ENCODE data around the gene RLN3.

The RLN3 gene

GRCh38 chr19:14027856-14028450 lies at the start of gene RLN3:
Gene RLN3, plus strand, starts transcription at chr19:14028148. Its CDS starts 57 bp downstream, at chr19:14028205.
- no peak for DNase-seq

GRCh38 chr19:13978351-13979243 lies 49.4 kb upstream of the RLN3 start:
- DNase-seq, result no peak

DNA sequence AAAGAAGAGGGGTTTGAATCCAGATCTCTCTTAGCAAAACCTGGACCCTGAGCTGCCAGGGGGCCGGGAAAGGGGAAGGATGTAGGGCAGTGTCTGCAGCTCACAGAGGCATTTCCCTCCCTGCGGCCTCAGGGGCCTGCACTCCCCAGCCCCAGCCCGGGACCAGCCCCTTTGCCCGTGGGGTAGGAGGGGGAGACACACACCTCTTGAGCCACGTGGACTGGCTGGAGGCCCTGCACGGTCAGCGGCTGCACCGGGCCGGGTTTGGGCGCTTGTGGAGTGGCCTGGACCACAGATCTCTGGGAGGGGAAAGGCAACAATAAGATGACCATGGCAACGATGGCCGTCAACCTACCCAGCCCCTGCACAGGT lies 48.7 kb upstream of the RLN3 start:
- DNase-seq, result no peak

- no peak for DNase-seq
These were observed 48.3 kb upstream of the RLN3 start for GRCh38 chr19:13979686-13980085.

DNA sequence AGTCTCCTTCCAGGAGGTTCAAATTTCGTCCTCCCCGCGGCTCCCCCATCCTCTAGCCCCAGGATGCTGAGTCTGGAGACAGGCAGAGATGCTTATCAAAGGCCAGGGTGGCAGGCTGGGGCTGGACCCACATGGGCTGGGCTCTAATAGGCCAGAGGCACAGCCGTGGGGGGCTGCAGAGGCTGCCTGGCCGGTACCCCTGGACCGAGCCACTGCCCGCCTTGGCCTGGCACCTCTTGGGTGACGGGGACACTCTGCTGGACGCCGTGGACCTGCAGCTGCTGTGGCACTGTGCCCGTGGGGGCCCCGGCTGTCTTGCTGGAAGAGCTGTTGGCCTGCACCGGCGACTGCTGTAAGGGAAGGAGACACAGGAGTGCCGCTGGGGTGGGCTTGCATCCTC lies 47.6 kb upstream of the RLN3 start:
- DNase-seq, result no peak

GRCh38 chr19:13981021-13981420 lies 46.9 kb upstream of the RLN3 start:
- no peak for DNase-seq

DNA sequence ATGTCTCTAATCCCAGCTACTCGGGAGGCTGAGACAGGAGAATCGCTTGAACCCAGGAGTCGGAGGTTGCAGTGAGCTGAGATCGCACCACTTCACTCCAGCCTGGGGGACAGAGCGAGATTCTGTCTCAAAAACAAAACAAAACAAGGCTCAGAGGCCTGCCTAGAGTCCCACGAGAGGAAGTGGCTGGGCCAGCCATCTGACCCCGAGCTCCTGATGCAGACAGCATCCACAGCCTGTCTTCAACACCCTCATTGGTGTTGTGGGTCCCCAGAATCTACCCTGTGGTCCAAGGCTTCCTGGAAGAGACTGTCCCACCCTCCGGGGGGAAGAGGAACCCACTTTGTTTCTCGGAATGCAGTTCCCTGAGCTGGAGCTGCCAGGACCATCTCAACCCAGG lies 46.5 kb upstream of the RLN3 start:
- DNase-seq, result no peak

DNA sequence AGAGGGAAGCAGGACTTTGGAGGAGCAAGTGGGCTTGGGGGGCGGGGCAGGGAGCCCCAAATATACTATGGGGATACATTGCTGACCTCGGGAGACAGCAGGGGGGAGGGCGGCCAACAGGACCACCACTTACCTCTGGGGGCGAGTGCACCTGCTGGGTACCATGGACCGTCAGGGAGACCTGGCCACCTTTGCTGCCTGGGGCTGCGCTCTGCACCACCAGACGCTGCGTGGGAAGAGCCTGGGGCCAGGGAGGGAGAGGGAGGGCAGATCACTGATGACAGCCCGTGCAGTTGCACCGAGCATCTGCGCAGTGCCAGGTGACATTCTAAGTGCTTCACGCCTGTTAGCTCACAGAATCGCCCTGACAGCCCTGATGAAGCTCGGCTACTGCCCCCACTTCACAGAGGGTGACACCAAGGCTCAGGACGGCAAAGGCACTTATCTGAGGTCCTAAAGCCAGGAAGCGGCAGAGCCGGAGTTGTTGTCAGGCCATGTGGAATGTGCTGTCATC lies 45.9 kb upstream of the RLN3 start:
- DNase-seq, result no peak

- no peak for DNase-seq
These were observed 45.2 kb upstream of the RLN3 start for GRCh38 chr19:13982773-13983172.

DNA sequence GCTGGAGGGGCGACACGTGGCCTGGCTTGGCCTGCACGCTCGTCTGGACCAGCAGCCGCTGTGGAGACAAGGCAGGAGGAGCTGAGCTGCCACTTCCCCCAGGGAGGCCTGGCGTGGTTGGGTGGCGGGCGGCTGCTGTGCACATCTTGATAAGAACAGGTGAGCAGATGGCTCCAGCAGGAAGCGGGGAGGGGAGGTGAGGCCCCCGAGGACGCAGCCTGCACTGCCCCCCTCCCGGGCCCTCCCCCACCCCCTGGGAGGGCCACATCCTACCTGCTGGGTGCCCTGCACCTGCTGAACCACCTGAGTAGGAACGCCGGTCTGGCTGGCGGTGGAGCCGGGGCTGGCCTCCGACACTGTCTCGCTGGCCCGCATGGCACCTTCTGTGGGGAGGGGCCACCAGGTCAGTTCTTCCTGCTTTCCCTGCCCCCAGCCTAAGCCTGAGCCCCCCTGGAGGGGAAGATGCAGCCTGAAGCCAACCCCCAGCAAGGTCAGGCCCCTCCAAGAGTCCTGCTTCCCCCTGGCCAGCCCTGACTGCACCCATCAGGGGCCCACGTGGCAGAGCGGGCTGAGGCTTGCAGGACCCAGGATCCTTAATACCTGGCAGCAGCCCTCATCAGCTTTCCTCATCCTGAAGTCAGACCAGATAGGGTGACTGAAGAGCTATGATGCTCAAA lies 44.6 kb upstream of the RLN3 start:
- peak; percentile 24 for DNase-seq

GRCh38 chr19:13984186-13984585 lies 43.8 kb upstream of the RLN3 start:
- no peak for DNase-seq

DNA sequence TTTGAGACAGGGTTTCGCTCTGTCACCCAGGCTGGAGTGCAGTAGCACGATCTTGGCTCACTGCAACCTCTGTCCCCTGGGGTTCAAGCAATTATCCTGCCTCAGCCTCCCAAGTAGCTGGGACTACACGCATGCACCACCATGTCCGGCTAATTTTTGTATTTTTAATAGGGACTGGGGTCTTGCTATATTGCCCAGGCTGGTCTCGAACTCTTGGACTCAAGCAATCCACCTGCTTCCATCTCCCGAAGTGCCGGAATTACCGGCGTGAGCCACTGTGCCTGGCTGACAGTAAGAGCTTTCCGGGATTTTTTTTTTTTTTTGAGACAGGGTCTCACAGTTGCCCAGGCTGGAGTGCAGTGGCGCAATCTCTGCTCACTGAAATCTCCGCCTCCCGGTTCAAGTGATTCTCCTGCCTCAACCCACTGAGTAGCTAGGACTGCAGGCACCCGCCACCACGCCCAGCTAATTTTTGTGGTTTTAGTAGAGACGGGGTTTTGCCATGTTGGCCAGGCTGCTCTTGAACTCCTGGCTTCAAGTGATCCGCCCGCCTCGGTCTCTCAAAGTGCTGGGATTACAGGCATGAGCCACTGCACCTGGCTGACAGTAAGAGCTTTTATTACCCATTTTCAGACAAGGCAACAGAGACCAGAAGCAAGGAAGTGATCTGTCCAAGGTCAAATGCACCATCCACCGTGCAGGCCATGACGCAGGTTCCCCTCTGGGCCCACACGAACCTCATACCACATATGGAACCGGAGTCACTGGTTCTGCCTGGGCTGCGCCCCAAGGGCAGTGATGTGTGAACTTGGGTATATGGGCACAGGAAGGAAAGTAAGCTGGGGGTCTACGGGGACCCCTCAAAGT lies 42.8 kb upstream of the RLN3 start:
- DNase-seq, result peak; percentile 22

DNA sequence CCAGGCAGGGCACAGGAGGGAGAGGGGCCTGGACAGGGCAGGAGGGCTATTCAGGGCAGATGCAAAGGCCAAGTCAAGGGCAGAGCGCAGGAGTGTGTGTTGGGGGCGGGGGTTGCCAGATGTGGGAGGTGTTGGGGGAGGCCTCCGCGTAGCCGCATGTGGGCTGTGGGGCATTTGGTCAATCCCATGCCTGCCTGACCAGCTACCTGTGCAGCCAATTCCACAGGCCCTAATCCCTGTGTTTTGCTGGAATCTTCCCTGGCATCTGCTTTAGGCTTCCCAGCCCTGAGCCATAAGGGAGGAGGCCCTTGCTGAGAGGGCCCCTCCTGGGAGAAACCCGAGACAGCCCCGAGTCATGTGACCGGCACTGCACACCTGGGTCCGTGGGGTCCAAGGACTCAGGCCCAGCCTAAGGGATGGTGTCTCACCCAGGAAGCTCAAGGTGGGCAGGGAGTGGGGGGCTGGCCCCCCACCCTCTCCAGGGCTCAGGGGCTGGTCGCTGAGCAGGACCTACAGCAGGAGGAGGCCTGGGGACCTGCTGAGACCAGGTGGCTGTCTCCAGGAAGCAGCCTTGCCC lies 42.1 kb upstream of the RLN3 start:
- no peak for DNase-seq

DNA sequence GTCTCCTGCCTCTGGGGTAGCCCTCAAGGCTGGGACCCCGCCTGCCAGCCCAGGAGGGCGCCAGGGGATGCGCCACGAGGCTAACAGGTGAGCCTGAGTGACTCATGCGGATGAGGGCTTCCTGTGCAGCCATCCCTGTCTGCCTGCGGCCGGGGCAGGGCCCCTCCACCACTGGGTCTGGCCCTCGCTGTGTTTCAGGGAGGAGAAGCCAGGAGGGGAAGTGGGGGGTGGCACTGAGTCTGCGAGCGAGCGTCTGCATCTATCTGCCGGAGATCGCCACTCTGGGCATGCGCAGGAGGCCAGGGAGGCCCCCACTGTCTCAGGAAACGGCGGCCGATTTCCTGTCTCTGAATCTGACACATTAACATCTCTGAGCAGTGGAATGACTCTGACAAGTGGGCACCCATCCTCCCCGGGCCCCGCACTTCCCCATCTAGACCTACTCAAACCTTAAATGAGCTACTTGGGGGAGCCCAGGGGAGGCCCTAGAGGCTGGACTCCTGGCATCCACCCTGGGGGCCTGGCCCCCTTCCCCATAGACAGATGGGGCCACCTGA lies 41.5 kb upstream of the RLN3 start:
- DNase-seq, result peak; percentile 98

DNA sequence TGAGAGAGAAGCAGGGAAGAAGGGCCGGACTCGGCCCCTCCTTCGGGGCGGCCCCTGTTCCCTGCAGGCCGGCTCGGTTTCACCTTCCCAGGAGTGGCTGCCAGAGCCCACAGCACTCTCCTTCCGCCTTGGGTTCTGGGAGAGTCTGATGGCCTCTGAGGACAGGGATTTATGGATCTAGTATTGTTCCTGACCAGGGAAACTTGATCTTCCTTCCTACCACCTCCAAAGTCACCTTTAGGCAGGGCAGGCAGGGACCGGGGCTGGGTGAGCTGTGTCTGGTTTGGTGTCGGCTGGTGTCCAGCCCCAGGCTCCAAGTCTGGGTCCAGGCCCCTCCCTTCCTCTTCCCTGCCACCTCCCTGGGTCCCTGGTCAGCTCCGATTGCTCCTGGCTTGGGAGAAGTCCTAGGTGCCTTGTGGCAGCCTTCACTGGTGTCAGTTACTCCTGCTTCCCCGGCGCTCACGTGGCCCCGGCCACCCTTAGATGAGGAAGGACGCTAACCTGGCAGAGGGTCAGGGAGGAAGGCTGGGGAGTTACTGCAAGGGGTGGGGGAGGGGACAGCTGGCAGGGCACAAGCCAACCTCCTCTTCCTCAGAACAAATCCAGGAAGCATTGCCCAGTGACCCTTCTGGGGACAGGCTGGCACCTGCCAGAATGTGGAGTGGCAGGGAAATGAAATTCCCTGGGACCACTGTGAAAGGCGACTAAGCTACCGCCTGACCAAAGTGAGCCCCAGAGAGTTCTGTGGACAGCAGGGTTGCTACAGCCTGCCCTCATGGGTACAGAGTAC lies 40.7 kb upstream of the RLN3 start:
- no peak for DNase-seq

DNA sequence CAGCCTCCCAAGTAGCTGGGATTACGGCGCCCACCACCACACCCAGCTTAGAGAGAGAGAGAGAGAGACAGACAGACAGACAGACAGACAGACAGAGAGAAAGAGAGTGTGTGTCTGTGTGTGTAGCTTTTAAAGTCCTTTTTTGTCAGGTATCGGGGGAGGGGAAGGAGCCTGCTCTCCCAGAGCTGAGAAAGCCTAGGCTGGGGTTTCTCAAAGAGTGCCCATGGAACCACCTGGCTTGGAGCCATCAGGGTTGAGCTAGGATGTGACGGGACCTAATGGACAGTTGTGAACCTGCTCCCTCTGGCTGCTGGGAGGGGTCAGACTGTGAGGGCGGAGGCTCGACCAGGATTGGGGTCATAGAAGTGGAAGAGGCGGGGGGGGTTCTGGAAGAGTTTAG lies 38.5 kb upstream of the RLN3 start:
- no peak for DNase-seq

DNA sequence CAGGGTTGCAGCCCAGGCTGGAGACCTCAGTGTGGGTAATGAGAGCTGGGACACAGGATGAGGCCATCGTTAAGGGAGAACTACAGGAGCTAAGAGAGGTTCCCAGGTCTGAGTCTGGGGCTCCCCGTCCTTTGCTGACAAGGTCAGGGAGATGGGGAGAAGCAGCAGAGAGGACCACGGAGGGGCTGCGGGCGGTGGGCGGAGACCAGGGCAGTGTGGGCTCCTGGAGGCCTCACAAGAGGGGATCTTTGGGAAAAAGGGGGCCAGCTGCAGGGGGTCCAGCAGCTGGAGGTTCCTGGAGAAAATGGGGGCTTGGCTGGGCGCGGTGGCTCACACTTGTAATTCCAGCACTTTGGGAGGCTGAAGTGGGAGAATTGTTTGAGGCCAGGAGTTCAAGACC lies 37.9 kb upstream of the RLN3 start:
- DNase-seq, result no peak

- DNase-seq, result no peak
These were observed 35.9 kb upstream of the RLN3 start for GRCh38 chr19:13992025-13992424.

- DNase-seq, result no peak
These were observed 34.2 kb upstream of the RLN3 start for GRCh38 chr19:13993590-13994300.

- DNase-seq, result no peak
These were observed 32.8 kb upstream of the RLN3 start for GRCh38 chr19:13995017-13995728.
